ENCODE measurements around the gene MDK. TPM values are rescaled to one million over a fixed set of nuclear protein-coding genes. Genes with fewer than 3 reads are reported as not detected.

Gene MDK
- total RNA-seq, 1 donor from 2014 or later = 147 TPM

Small RNAs within 50 kb of the gene (microRNA-seq; reads per million reads assigned to microRNA genes)
- gene MIR4688 = not detected

Other genes starting within 250 kb of the MDK start
- 19.7 and 23.6 TPM in 2 replicates for gene CREB3L1, start 104.0 kb upstream of the MDK start, total RNA-seq
- 103 and 129 TPM in 2 replicates for gene DGKZ, start 34.2 kb upstream of the MDK start, total RNA-seq
- gene CHRM4, start 10.1 kb downstream of the MDK start, total RNA-seq = 0.19 TPM in 1 of 2 replicates, not detected in the other
- gene AMBRA1, start 212.4 kb downstream of the MDK start, total RNA-seq = 18.7 and 30.9 TPM in 2 replicates
- gene HARBI1, start 235.6 kb downstream of the MDK start, total RNA-seq = 2.7 and 4.3 TPM in 2 replicates
- 61.4 and 68.2 TPM in 2 replicates for gene ATG13, start 235.9 kb downstream of the MDK start, total RNA-seq

Measured in myocyte (in vitro differentiated cells).